ENCODE results near the gene CALCOCO1.
"Not testable (repeated sequence)": the region's sequence is repeated elsewhere in the genome, so short reads cannot be mapped to it uniquely, and the experiment has no call there.

Gene CALCOCO1

GRCh38 chr12:53733051-53733806, 6.0 kb upstream of the CALCOCO1 start:
- no peak for ATAC-seq

GRCh38 chr12:53729644-53730043, 2.4 kb upstream of the CALCOCO1 start:
- ATAC-seq: no peak

- ATAC-seq: no peak
These were observed 954 bp upstream of the CALCOCO1 start for GRCh38 chr12:53728206-53728605.

GRCh38 chr12:53726946-53727309, 324 bp downstream of the CALCOCO1 start:
- ATAC-seq: no peak

GRCh38 chr12:53726341-53726740, 911 bp downstream of the CALCOCO1 start:
- ATAC-seq: no peak

- no peak for ATAC-seq
These were observed 1.4 kb downstream of the CALCOCO1 start for GRCh38 chr12:53725824-53726223.

GRCh38 chr12:53722450-53723041, 4.7 kb downstream of the CALCOCO1 start:
- no peak for ATAC-seq

- no peak for ATAC-seq
These were observed 6.3 kb downstream of the CALCOCO1 start for GRCh38 chr12:53720946-53721345.

GRCh38 chr12:53719649-53720048, 7.6 kb downstream of the CALCOCO1 start:
- no peak for ATAC-seq

- ATAC-seq: not testable (repeated sequence)
These were observed 8.7 kb downstream of the CALCOCO1 start for GRCh38 chr12:53718567-53718966.

GRCh38 chr12:53717319-53717718, 9.9 kb downstream of the CALCOCO1 start:
- ATAC-seq: no peak

GRCh38 chr12:53714004-53714403, 13.2 kb downstream of the CALCOCO1 start:
- no peak for ATAC-seq

- no peak for ATAC-seq
These were observed 13.7 kb downstream of the CALCOCO1 start for GRCh38 chr12:53713516-53713915.

GRCh38 chr12:53712059-53712643, 15.1 kb downstream of the CALCOCO1 start:
- no peak for ATAC-seq

GRCh38 chr12:53710091-53710490, 17.2 kb downstream of the CALCOCO1 start:
- no peak for ATAC-seq

GRCh38 chr12:53709671-53710070, 17.6 kb downstream of the CALCOCO1 start:
- ATAC-seq: no peak

GRCh38 chr12:53706080-53706479, 21.2 kb downstream of the CALCOCO1 start:
- no peak for ATAC-seq

GRCh38 chr12:53703756-53704155, 23.5 kb downstream of the CALCOCO1 start:
- no peak for ATAC-seq

- ATAC-seq: peak; percentile 79 to 87
These were observed 25.6 kb downstream of the CALCOCO1 start for GRCh38 chr12:53701518-53702264.

- ATAC-seq: no peak
These were observed 26.7 kb downstream of the CALCOCO1 start for GRCh38 chr12:53700567-53700966.

GRCh38 chr12:53699678-53700025, 27.6 kb downstream of the CALCOCO1 start:
- no peak for ATAC-seq

GRCh38 chr12:53698948-53699677, 28.1 kb downstream of the CALCOCO1 start:
- ATAC-seq: no peak
